K562 (cell line): ENCODE results near the gene DEFB113.

ENCODE experiments used
- CBX8 ChIP-seq: fragments of 200-600 bp; sonication (generic); IDR thresholded peaks from 2 replicates; pipeline ENCODE4 v1.6.1; 2012; ENCODE audit warnings: borderline replicate concordance, mixed run types, low read depth, mild to moderate bottlenecking, moderate library complexity, mixed read lengths, low read length, control low read depth, inconsistent platforms; ENCODE audit not compliant: poor library complexity, severe bottlenecking; ENCODE audit errors: extremely low read depth
- CTCF ChIP-seq, 3 experiments: IDR thresholded peaks in 2 of 3; conservative IDR thresholded peaks in 1 of 3; 2 replicates each; pipeline ENCODE4 v1.5.1; 2011 to 2012; ENCODE audit warnings: low read length in 3 of 3, mild to moderate bottlenecking in 3 of 3, control low read depth in 2 of 3, improper control_type of control experiment in 1 of 3, inconsistent platforms in 1 of 3, low read depth in 1 of 3, mixed read lengths in 1 of 3, moderate library complexity in 1 of 3; ENCODE audit not compliant: insufficient read depth in 2 of 3
- CXXC5 ChIP-seq: fragments of 250-450 bp; sonication (Bioruptor Pico); IDR thresholded peaks from 2 replicates; pipeline ENCODE4 v1.8.0; 2022; ENCODE audit warnings: inconsistent platforms, mild to moderate bottlenecking, moderate library complexity
- E2F5 ChIP-seq: sonication (generic); formaldehyde crosslinking; IDR thresholded peaks from 2 replicates; pipeline ENCODE4 v1.8.0; 2022; ENCODE audit warnings: mild to moderate bottlenecking, missing genetic modification reagents
- E2F8 ChIP-seq: fragments of 450-650 bp; IDR thresholded peaks from 2 replicates; pipeline ENCODE4 v1.7.1; 2018; ENCODE audit warnings: mild to moderate bottlenecking, low read depth; ENCODE audit not compliant: partially characterized antibody
- KLF13 ChIP-seq: fragments of 450-650 bp; IDR thresholded peaks from 2 replicates; pipeline ENCODE4 v1.6.1; 2016; ENCODE audit warnings: missing genetic modification characterization, low read depth, mild to moderate bottlenecking, missing compliant biosample characterization, moderate library complexity, borderline replicate concordance
- MXI1 ChIP-seq: IDR thresholded peaks from 2 replicates; pipeline ENCODE4 v1.6.1; 2011; ENCODE audit warnings: low read depth, mild to moderate bottlenecking, improper control_type of control experiment, low read length
- NFE2L1 ChIP-seq: fragments of 450-650 bp; IDR thresholded peaks from 2 replicates; pipeline ENCODE4 v1.6.1; 2016; ENCODE audit warnings: missing genetic modification characterization, low read depth, mild to moderate bottlenecking, missing compliant biosample characterization, moderate library complexity, borderline replicate concordance
- POLR2A ChIP-seq: fragments of 450-650 bp; conservative IDR thresholded peaks from 2 replicates; pipeline ENCODE4 v1.6.1; 2016
- POLR2G ChIP-seq: fragments of 200-400 bp; formaldehyde crosslinking; IDR thresholded peaks from 2 replicates; pipeline ENCODE4 v1.6.1; 2017; ENCODE audit warnings: low read depth, mild to moderate bottlenecking, antibody characterized with exemption, low read length, moderate library complexity
- TARDBP ChIP-seq: fragments of 450-650 bp; IDR thresholded peaks from 2 replicates; pipeline ENCODE4 v1.6.1; 2016
- ZFP1 ChIP-seq: fragments of 450-650 bp; formaldehyde crosslinking; IDR thresholded peaks from 2 replicates; pipeline ENCODE4 v1.4.0; 2020; ENCODE audit warnings: mild to moderate bottlenecking, mixed read lengths
- TF ChIP-seq, protein P1 (sequence below): fragments of 450-650 bp; formaldehyde crosslinking; IDR thresholded peaks from 2 replicates; pipeline ENCODE4 v1.4.0; 2022; ENCODE audit warnings: mild to moderate bottlenecking, moderate library complexity

DNA sequence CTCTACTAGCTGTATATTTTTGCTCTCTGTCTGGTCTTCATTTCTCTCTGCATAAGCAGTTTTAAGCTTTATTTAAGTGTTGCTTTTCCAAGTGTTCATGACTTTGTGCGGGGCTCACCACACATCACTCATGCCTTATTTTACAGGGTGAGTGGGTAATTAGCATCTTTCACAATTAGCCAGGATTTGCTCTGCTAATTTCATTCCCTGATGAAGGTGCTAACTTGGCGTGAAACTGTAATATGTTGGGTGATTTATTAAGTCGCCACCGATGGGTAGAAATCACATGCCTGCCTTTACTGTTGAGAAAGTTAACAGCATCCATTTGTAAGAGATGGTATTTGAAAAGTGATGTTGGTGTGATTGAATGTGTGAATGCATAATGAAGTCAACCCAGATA is 50.2 kb downstream of the DEFB113 start:
- TF ChIP-seq TARDBP, result no peak
- no peak for TF ChIP-seq CTCF (IDR thresholded peaks at IDR 0.05 in 2 of 3, conservative IDR thresholded peaks at IDR 0.05 in 1 of 3; ENCODE audit: insufficient read depth in 2 of 3, low read depth in 1 of 3, low read length in 3 of 3)
- TF ChIP-seq NFE2L1 (tag), result no peak
- TF ChIP-seq CBX8, result no peak
- no peak for TF ChIP-seq CXXC5 (CRISPR knock-in tag)
- no peak for TF ChIP-seq MXI1
- TF ChIP-seq, protein P1, sequence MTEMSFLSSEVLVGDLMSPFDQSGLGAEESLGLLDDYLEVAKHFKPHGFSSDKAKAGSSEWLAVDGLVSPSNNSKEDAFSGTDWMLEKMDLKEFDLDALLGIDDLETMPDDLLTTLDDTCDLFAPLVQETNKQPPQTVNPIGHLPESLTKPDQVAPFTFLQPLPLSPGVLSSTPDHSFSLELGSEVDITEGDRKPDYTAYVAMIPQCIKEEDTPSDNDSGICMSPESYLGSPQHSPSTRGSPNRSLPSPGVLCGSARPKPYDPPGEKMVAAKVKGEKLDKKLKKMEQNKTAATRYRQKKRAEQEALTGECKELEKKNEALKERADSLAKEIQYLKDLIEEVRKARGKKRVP (CRISPR knock-in tag), result no peak
- no peak for TF ChIP-seq POLR2G
- TF ChIP-seq ZFP1, result no peak
- no peak for TF ChIP-seq E2F5 (CRISPR knock-in tag)
- no peak for TF ChIP-seq E2F8
- TF ChIP-seq KLF13, result no peak
- no peak for TF ChIP-seq POLR2A
